ENCODE data around the gene IYD. TPM values are rescaled to one million over a fixed set of nuclear protein-coding genes. Genes with fewer than 3 reads are reported as not detected.
A peak's percentile ranks its signal among the peaks of the same experiment; 100 is the strongest.

Gene IYD
- total and polyA plus RNA-seq, 9 of the 15 experiments (the other 6 are each of a cell fraction or from before 2014, with no cell fraction given): not detected

- TF ChIP-seq MGA (IDR thresholded peaks at IDR 0.05): peak; percentile 86
- TF ChIP-seq ZNF592 (IDR thresholded peaks at IDR 0.05): peak; percentile 78; the same call in 1 of the 2 replicates
- TF ChIP-seq SAFB (IDR thresholded peaks at IDR 0.05; ENCODE audit: borderline replicate concordance, low read depth, low read length): no peak
- TF ChIP-seq NRF1 (conservative IDR thresholded peaks at IDR 0.05 in 1 of 2, IDR thresholded peaks at IDR 0.05 in 1 of 2): peak in 1 of 2 experiments; percentile 58; a peak in 2 of 4 replicates
- TF ChIP-seq ZNF197 (CRISPR knock-in tag; IDR thresholded peaks at IDR 0.05; ENCODE audit: low read depth): 0 out of 2 replicates have a peak, but pooled peaks have one; percentile 61
- no peak for TF ChIP-seq HINFP (tag; conservative IDR thresholded peaks at IDR 0.05; ENCODE audit: low read depth)
- TF ChIP-seq PPARD (CRISPR knock-in tag; IDR thresholded peaks at IDR 0.05): no peak
- TF ChIP-seq TAL1 (IDR thresholded peaks at IDR 0.05): 0 out of 2 replicates have a peak, but pooled peaks have one; percentile 24
- no peak for TF ChIP-seq ZNF140 (CRISPR knock-in tag; IDR thresholded peaks at IDR 0.05)
- TF ChIP-seq CTBP1 (IDR thresholded peaks at IDR 0.05; ENCODE audit: borderline replicate concordance): peak; percentile 63; the same call in 1 of the 2 replicates
- TF ChIP-seq KLF6 (CRISPR knock-in tag; IDR thresholded peaks at IDR 0.05; ENCODE audit: borderline replicate concordance): no peak
Observed at GRCh38 chr6:150320442-150320841, 48.4 kb upstream of the IYD start (continued).

Measured in K562 (cell line).